Measurements from ENCODE around the gene RTF2. TPM values are rescaled to one million over a fixed set of nuclear protein-coding genes. Genes with fewer than 3 reads are reported as not detected.
A peak's percentile ranks its signal among the peaks of the same experiment; 100 is the strongest.

Gene RTF2
- total and polyA plus RNA-seq, 4 donors = 63.8 to 103 (median 85.2) TPM

DNA sequence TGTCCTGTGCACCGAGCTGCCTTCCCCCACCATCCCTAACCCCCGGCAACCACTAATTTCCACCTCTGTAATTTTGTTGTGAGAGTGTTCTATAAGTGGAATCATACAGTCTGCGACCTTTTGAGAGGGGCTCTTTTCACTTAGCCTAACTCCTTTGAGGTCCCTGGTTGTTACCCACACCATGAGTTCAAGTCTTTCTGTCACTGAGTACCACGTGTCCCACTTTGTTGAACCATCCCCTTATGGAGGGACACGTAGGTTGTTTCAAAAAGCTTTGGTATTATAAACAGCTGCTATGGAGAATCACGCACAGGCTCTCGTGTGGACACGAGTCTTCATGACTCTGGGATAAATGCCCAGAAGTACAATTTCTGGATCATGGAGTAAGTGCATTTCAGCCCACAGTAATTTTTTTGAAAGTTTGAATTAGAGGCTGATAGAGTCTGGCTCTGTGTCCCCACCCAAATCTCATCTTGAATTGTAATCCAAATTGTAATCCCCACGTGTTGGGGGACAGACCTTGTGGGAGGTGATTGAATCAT is 74.1 kb downstream of the RTF2 start:
- H3K4me1 ChIP-seq (ENCODE audit: control insufficient read depth in 5 of 5, insufficient read depth in 5 of 5, low read length in 5 of 5) = no peaks in the 10 kb centered on the region
- peak in 1 of 3 donors; percentile 15 for DNase-seq
- H3K9ac ChIP-seq (ENCODE audit: insufficient read depth in 1 of 2, low read length in 2 of 2) = no peak overlapping the region
- 74 to 77% methylated on average over 9 of the region's 9 CpGs for WGBS, 2 donors
- H3K4me3 ChIP-seq = no peak overlapping the region
- TF ChIP-seq, protein P1, sequence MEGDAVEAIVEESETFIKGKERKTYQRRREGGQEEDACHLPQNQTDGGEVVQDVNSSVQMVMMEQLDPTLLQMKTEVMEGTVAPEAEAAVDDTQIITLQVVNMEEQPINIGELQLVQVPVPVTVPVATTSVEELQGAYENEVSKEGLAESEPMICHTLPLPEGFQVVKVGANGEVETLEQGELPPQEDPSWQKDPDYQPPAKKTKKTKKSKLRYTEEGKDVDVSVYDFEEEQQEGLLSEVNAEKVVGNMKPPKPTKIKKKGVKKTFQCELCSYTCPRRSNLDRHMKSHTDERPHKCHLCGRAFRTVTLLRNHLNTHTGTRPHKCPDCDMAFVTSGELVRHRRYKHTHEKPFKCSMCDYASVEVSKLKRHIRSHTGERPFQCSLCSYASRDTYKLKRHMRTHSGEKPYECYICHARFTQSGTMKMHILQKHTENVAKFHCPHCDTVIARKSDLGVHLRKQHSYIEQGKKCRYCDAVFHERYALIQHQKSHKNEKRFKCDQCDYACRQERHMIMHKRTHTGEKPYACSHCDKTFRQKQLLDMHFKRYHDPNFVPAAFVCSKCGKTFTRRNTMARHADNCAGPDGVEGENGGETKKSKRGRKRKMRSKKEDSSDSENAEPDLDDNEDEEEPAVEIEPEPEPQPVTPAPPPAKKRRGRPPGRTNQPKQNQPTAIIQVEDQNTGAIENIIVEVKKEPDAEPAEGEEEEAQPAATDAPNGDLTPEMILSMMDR (IDR thresholded peaks at IDR 0.05; ENCODE audit: control extremely low read depth, extremely low read depth) = no peak
- no peaks in the 10 kb centered on the region for H3K9me3 ChIP-seq (ENCODE audit: control insufficient read depth in 4 of 4, insufficient read depth in 3 of 4, low read length in 3 of 4)
- no peaks in the 10 kb centered on the region for H3K27me3 ChIP-seq (ENCODE audit: control insufficient read depth in 3 of 3, insufficient read depth in 3 of 3, low read length in 2 of 3)
- no peaks in the 10 kb centered on the region for H3K36me3 ChIP-seq (ENCODE audit: control insufficient read depth in 4 of 4, insufficient read depth in 4 of 4, low read length in 4 of 4)
- H3K27ac ChIP-seq (ENCODE audit: low read depth in 1 of 2, low read length in 1 of 2) = no peak overlapping the region
- ATAC-seq (ENCODE audit: insufficient read depth, low FRiP score) = no peak

DNA sequence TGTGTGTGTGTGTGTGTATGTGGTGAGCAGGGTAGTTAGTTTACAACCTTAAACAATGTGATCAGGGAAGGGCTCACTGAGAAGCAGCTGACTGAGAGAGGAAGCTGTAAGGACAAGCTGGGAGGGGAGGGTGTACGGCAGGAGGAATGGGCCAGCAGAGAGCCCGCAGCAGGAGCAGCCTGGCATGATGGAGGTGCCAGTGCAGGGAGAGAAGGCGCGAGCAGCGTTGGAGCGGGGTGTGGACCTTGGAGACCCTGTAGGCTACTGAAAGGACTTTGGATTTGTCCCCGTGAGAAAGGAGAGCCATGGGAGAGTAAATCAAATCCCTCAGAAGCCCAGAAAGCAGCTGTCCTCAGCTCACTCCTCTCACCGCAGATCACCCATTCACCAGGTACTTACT is 83.1 kb downstream of the RTF2 start:
- no peak overlapping the region for H3K27ac ChIP-seq (ENCODE audit: low read depth in 1 of 2, low read length in 1 of 2)
- H3K36me3 ChIP-seq (ENCODE audit: control insufficient read depth in 4 of 4, insufficient read depth in 4 of 4, low read length in 4 of 4) = no peaks in the 10 kb centered on the region
- 86 to 93% methylated on average over 6 to 8 of the region's 8 CpGs for WGBS, 2 donors
- DNase-seq = no peak
- peaks cover 0 to 1% (median 0%) of the 10 kb centered on the region in 5 donors for H3K4me1 ChIP-seq (ENCODE audit: control insufficient read depth in 5 of 5, insufficient read depth in 5 of 5, low read length in 5 of 5)
- TF ChIP-seq, protein P1 (IDR thresholded peaks at IDR 0.05; ENCODE audit: control extremely low read depth, extremely low read depth) = no peak
- peaks cover 0 to 2% (median 0%) of the 10 kb centered on the region in 3 donors for H3K27me3 ChIP-seq (ENCODE audit: control insufficient read depth in 3 of 3, insufficient read depth in 3 of 3, low read length in 2 of 3)
- no peak overlapping the region for H3K9ac ChIP-seq (ENCODE audit: insufficient read depth in 1 of 2, low read length in 2 of 2)
- no peak overlapping the region for H3K4me3 ChIP-seq
- ATAC-seq (ENCODE audit: insufficient read depth, low FRiP score) = no peak
- peaks cover 0 to 1% (median 0%) of the 10 kb centered on the region in 4 donors for H3K9me3 ChIP-seq (ENCODE audit: control insufficient read depth in 4 of 4, insufficient read depth in 3 of 4, low read length in 3 of 4)

DNA sequence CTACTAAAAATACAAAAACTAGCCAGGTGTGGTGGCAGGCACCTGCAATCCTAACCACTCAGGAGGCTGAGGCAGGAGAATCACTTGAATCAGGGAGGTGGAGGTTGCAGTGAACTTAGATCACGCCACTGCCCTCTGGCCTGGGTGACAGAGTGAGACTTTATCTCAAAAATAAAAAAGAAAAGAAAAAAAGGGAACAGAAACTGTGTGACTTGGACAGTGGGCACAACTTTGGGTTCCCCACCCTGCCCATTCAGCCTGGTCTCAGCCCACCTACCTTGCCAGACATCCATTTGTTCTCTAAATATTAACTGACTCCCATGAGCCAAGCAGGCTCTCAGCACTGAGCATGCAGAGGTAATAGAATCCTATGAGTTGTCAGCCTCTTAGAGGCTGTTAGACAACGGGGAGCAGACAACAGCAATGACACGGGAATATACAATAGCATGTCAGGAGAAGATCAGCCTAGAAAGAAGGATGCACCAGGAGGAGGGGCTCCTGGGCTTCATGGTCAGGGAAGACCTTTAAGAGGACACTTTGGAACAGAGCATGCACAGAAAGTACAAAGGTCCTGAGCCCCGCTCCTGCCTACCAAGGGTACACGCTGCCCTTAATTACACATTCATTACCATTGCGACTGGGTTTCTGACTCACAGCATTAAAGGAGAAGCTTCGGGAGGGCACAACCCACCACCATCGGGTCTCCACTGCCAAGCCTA is 84.6 kb downstream of the RTF2 start:
- TF ChIP-seq, protein P1 (IDR thresholded peaks at IDR 0.05; ENCODE audit: control extremely low read depth, extremely low read depth) = no peak
- no peaks in the 10 kb centered on the region for H3K36me3 ChIP-seq (ENCODE audit: control insufficient read depth in 4 of 4, insufficient read depth in 4 of 4, low read length in 4 of 4)
- no peak overlapping the region for H3K4me3 ChIP-seq
- H3K4me1 ChIP-seq (ENCODE audit: control insufficient read depth in 5 of 5, insufficient read depth in 5 of 5, low read length in 5 of 5) = peaks cover 0 to 1% (median 0%) of the 10 kb centered on the region in 5 donors
- peaks cover 0 to 2% (median 0%) of the 10 kb centered on the region in 3 donors for H3K27me3 ChIP-seq (ENCODE audit: control insufficient read depth in 3 of 3, insufficient read depth in 3 of 3, low read length in 2 of 3)
- no peak for ATAC-seq (ENCODE audit: insufficient read depth, low FRiP score)
- H3K9ac ChIP-seq (ENCODE audit: insufficient read depth in 1 of 2, low read length in 2 of 2) = no peak overlapping the region
- no peak overlapping the region for H3K27ac ChIP-seq (ENCODE audit: low read depth in 1 of 2, low read length in 1 of 2)
- no peak for DNase-seq
- WGBS, 2 donors = 67 to 75% methylated on average over 8 of the region's 8 CpGs
- peaks cover 0 to 1% (median 0%) of the 10 kb centered on the region in 4 donors for H3K9me3 ChIP-seq (ENCODE audit: control insufficient read depth in 4 of 4, insufficient read depth in 3 of 4, low read length in 3 of 4)
